ENCODE measurements around the gene SH3PXD2B.

Gene SH3PXD2B

GRCh38 chr5:172454358-172455086 is at the start of gene SH3PXD2B:
Gene SH3PXD2B, minus strand, starts transcription at chr5:172454525. Its CDS starts 173 bp downstream, at chr5:172454352.
- Histone ChIP-seq H3K9me3 (ENCODE audit: low read length) (no peaks in the 10 kb centered on the region), H3K9ac (ENCODE audit: low read length) (peak within 1 kb of the TSS; percentile 81), H3K4me3 (ENCODE audit: low read depth in 1 of 2, low read length in 2 of 2) (peak within 1 kb of the TSS; percentile 67 to 97), H3K4me1 (ENCODE audit: insufficient read depth, low read length) (peaks cover 47% of the 10 kb centered on the region), H3K36me3 (ENCODE audit: insufficient read depth, low read length) (no peaks in the 10 kb centered on the region), H3K27me3 (ENCODE audit: control insufficient read depth in 1 of 2, insufficient read depth in 2 of 2, low read length in 2 of 2) (no peaks in the 10 kb centered on the region), H3K27ac (ENCODE audit: low read depth, low read length) (peak within 1 kb of the TSS; percentile 86)

DNA sequence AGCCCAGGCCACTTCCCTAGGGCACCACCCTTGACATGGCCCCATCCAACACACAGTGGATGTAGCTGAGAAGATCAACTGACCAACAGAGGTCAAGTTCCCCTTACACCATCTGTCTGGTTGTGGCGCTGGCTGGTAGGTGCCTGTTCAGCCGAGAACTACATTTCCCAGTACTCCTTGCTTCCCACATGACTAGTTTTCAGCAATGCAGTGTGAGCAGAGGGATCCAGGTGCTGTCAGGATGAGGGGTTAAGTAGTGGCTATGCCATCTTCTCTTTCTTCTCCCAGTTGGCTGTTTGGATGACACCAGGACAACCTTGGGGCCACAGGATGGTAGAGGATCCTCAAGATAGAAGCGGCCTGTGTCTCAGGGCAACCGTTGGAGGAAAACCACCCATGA is 48.6 kb upstream of the SH3PXD2B start:
- H3K36me3 ChIP-seq (ENCODE audit: insufficient read depth, low read length): no peaks in the 10 kb centered on the region
- no peak overlapping the region for H3K4me3 ChIP-seq (ENCODE audit: low read depth in 1 of 2, low read length in 2 of 2)
- peaks cover 5% of the 10 kb centered on the region for H3K4me1 ChIP-seq (ENCODE audit: insufficient read depth, low read length)
- no peaks in the 10 kb centered on the region for H3K9me3 ChIP-seq (ENCODE audit: low read length)
- no peak overlapping the region for H3K27ac ChIP-seq (ENCODE audit: low read depth, low read length)
- H3K27me3 ChIP-seq (ENCODE audit: control insufficient read depth in 1 of 2, insufficient read depth in 2 of 2, low read length in 2 of 2): no peaks in the 10 kb centered on the region
- no peak overlapping the region for H3K9ac ChIP-seq (ENCODE audit: low read length)

GRCh38 chr5:172502410-172502809 is 48.1 kb upstream of the SH3PXD2B start:
- no peak overlapping the region for H3K4me3 ChIP-seq (ENCODE audit: low read depth in 1 of 2, low read length in 2 of 2)
- H3K9me3 ChIP-seq (ENCODE audit: low read length): no peaks in the 10 kb centered on the region
- peaks cover 5% of the 10 kb centered on the region for H3K4me1 ChIP-seq (ENCODE audit: insufficient read depth, low read length)
- no peak overlapping the region for H3K27ac ChIP-seq (ENCODE audit: low read depth, low read length)
- H3K9ac ChIP-seq (ENCODE audit: low read length): no peak overlapping the region
- no peaks in the 10 kb centered on the region for H3K27me3 ChIP-seq (ENCODE audit: control insufficient read depth in 1 of 2, insufficient read depth in 2 of 2, low read length in 2 of 2)
- no peaks in the 10 kb centered on the region for H3K36me3 ChIP-seq (ENCODE audit: insufficient read depth, low read length)

- Histone ChIP-seq H3K4me1 (ENCODE audit: insufficient read depth, low read length) (peaks cover 11% of the 10 kb centered on the region), H3K9me3 (ENCODE audit: low read length) (no peaks in the 10 kb centered on the region), H3K9ac (ENCODE audit: low read length) (no peak overlapping the region), H3K4me3 (ENCODE audit: low read depth in 1 of 2, low read length in 2 of 2) (no peak overlapping the region), H3K27ac (ENCODE audit: low read depth, low read length) (no peak overlapping the region), H3K27me3 (ENCODE audit: control insufficient read depth in 1 of 2, insufficient read depth in 2 of 2, low read length in 2 of 2) (no peaks in the 10 kb centered on the region), H3K36me3 (ENCODE audit: insufficient read depth, low read length) (no peaks in the 10 kb centered on the region)
These were observed 47.5 kb upstream of the SH3PXD2B start for GRCh38 chr5:172501708-172502320.

DNA sequence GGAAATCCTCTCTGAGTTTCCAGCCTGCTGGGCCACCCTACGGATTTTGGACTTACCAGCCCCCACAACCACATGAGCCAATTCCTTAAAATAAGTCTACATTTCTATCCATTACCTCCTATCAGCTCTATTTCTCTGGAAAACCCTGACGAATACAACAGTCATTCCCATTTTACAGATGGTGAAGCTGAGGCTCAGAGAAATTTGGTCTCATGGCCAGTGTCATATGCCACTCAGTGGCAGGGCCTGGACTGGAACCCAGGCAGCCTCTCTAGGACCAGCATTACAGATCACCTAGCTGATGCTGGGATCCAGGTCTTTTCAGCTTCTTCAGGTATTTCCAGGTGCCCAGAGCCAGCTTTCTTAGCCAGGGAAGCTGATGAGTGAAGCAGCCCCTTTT is 45.0 kb upstream of the SH3PXD2B start:
- Histone ChIP-seq H3K27ac (ENCODE audit: low read depth, low read length) (no peak overlapping the region), H3K36me3 (ENCODE audit: insufficient read depth, low read length) (no peaks in the 10 kb centered on the region), H3K4me3 (ENCODE audit: low read depth in 1 of 2, low read length in 2 of 2) (no peak overlapping the region)

DNA sequence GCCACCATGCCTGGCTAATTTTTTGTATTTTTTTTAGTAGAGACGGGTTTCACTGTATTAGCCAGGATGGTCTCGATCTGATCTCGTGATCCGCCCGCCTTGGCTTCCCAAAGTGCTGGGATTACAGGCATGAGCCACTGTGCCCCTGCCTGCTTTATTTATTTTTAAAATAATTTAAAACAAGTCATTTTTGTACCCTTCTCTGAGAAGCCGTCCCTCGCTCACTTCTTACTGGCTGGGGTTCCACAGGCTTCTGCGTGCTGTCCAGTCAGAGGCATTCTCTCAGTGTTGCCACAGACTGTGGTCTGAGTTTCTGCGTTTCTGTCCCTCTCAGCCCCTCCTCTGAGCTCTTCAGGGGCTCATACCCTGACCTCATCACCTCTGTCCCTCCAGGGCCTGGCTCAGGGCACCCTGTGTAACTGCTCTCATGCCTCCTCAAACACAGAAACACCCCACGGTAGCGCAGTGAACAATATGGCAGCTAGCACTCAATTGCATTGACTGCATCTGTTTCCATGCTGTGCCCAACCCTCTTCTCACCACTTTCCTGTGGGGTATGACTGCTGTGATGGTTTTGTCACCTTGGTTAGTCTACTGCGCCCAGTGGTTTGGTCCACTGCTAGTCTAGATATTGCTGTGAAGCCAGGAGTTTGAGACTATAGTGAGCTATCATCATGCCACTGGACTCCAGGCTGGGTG is 44.3 kb upstream of the SH3PXD2B start:
- peaks cover 8% of the 10 kb centered on the region for H3K4me1 ChIP-seq (ENCODE audit: insufficient read depth, low read length)
- no peak overlapping the region for H3K27ac ChIP-seq (ENCODE audit: low read depth, low read length)
- H3K36me3 ChIP-seq (ENCODE audit: insufficient read depth, low read length): no peaks in the 10 kb centered on the region
- H3K4me3 ChIP-seq (ENCODE audit: low read depth in 1 of 2, low read length in 2 of 2): no peak overlapping the region
- H3K27me3 ChIP-seq (ENCODE audit: control insufficient read depth in 1 of 2, insufficient read depth in 2 of 2, low read length in 2 of 2): no peaks in the 10 kb centered on the region
- H3K9me3 ChIP-seq (ENCODE audit: low read length): no peaks in the 10 kb centered on the region
- H3K9ac ChIP-seq (ENCODE audit: low read length): no peak overlapping the region

More for the DNA sequence above, 45.0 kb upstream of the SH3PXD2B start:
- no peaks in the 10 kb centered on the region for H3K27me3 ChIP-seq (ENCODE audit: control insufficient read depth in 1 of 2, insufficient read depth in 2 of 2, low read length in 2 of 2)
- H3K9ac ChIP-seq (ENCODE audit: low read length): no peak overlapping the region
- no peaks in the 10 kb centered on the region for H3K9me3 ChIP-seq (ENCODE audit: low read length)
- H3K4me1 ChIP-seq (ENCODE audit: insufficient read depth, low read length): peaks cover 8% of the 10 kb centered on the region

DNA sequence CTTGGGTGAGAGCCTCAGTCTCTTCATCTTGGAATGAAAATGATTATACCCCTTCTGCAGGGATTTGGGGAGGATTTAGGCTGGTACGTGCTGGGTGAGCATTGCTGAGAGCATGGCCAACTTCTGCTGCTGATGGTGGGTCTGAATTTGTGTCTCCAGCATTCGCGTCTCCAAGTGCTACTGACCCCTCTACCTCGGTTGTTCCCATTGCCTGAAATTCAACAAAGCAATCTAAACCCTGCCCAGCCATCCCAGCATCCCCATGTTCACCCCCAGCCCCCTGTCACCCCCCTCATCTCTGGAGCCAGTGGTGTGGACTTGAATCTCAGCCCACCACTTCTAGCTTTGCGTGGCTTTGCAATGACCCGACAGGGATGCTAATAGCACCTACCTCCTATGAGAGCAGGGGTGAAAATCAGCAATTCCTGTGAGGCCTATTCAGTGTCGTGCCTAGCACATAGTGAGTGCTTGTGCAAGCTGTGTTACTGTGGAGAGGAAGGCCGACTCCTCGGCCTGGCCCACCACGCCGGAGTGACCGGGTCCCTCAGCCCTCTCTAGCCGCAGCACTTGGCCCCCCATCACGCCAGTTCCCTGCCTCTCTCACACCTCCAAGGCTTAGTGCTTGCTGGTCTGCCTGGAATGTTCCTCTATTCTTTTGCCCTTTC is 43.4 kb upstream of the SH3PXD2B start:
- no peak overlapping the region for H3K4me3 ChIP-seq (ENCODE audit: low read depth in 1 of 2, low read length in 2 of 2)

DNA sequence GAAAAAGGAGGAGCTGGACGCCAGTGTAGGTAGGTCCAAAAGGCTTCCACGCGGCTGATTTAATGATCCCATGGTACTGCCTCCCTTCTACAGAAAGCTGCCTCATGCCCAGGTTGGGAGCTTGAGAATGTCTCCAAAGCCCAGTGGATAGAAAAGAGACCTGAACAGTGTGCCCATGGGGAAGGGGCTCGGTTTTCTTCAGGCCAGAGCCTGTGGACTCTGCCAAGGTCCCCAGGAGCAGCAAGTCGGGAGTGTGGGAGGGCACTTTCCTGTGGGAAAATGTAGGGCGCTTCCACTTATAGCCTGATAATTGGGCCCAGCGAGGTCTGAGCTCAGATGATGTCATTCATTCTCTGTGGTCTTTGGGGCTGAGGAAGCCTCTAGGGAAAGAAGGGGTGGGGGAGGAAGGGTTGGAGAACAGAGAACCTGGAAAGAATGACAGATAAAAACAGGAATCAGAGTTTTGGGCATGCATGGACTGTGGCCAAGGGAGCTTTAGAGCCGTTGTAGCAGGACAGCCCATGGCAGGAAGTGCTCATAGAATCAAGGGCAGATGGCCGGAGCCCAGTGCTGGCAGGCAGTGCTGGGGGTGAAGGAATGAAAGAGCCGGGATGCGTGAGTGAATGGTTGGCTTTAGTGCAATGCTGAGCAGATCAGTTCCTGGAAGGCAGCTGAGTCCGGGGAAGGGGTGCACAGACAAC is 42.5 kb upstream of the SH3PXD2B start:
- Histone ChIP-seq H3K36me3 (ENCODE audit: insufficient read depth, low read length) (no peaks in the 10 kb centered on the region), H3K27ac (ENCODE audit: low read depth, low read length) (no peak overlapping the region), H3K4me1 (ENCODE audit: insufficient read depth, low read length) (peaks cover 8% of the 10 kb centered on the region), H3K27me3 (ENCODE audit: control insufficient read depth in 1 of 2, insufficient read depth in 2 of 2, low read length in 2 of 2) (no peaks in the 10 kb centered on the region), H3K9ac (ENCODE audit: low read length) (no peak overlapping the region), H3K4me3 (ENCODE audit: low read depth in 1 of 2, low read length in 2 of 2) (no peak overlapping the region), H3K9me3 (ENCODE audit: low read length) (no peaks in the 10 kb centered on the region)

More for the DNA sequence above, 43.4 kb upstream of the SH3PXD2B start:
- no peaks in the 10 kb centered on the region for H3K9me3 ChIP-seq (ENCODE audit: low read length)
- H3K4me1 ChIP-seq (ENCODE audit: insufficient read depth, low read length): peaks cover 8% of the 10 kb centered on the region
- no peaks in the 10 kb centered on the region for H3K36me3 ChIP-seq (ENCODE audit: insufficient read depth, low read length)
- H3K27ac ChIP-seq (ENCODE audit: low read depth, low read length): no peak overlapping the region
- H3K9ac ChIP-seq (ENCODE audit: low read length): no peak overlapping the region
- no peaks in the 10 kb centered on the region for H3K27me3 ChIP-seq (ENCODE audit: control insufficient read depth in 1 of 2, insufficient read depth in 2 of 2, low read length in 2 of 2)

DNA sequence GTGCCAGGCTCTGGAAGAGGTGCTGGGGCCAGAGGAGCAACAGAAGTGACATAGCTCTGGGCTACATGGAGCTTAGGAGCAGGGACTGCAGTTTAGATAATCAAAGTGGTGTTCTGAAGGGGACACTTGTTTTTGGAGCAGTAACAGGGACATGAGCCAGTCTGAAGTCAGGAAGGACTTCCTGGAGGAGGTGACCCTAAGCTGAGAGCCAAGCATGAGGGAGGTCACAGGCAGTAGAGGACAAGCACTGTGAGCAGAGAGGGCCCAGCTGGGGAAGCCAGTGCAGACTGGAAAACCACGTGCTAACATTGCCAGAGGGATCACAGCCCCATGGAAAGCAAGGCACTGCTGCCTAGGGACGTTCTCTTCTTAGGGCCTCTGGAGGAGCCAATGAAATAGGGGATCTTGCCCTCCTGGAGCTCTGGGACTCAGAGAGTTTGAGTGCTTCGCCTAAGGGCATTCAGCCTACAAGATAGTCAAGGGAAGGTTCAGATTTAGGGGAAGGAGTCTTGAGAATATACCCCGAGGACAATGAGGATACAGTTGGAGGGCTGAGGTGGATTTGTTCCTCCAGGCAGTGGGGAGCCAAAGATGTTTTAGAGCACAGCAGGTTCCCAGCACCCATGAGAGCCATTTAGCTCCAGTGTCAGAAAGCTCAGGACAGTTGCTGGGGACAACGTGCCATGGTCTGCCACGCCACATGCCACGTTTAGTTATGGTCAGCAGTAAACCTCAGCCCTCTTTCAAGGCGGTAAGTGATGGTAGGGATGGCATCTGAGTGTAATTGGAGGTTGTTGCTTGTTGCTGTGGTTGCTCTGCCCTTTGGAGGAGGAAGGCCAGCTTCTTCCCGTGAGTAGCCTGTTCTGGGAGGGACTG is 40.5 kb upstream of the SH3PXD2B start:
- no peaks in the 10 kb centered on the region for H3K9me3 ChIP-seq (ENCODE audit: low read length)
- no peak overlapping the region for H3K27ac ChIP-seq (ENCODE audit: low read depth, low read length)
- no peaks in the 10 kb centered on the region for H3K27me3 ChIP-seq (ENCODE audit: control insufficient read depth in 1 of 2, insufficient read depth in 2 of 2, low read length in 2 of 2)
- no peaks in the 10 kb centered on the region for H3K36me3 ChIP-seq (ENCODE audit: insufficient read depth, low read length)
- peaks cover 8% of the 10 kb centered on the region for H3K4me1 ChIP-seq (ENCODE audit: insufficient read depth, low read length)
- no peak overlapping the region for H3K9ac ChIP-seq (ENCODE audit: low read length)
- H3K4me3 ChIP-seq (ENCODE audit: low read depth in 1 of 2, low read length in 2 of 2): no peak overlapping the region

DNA sequence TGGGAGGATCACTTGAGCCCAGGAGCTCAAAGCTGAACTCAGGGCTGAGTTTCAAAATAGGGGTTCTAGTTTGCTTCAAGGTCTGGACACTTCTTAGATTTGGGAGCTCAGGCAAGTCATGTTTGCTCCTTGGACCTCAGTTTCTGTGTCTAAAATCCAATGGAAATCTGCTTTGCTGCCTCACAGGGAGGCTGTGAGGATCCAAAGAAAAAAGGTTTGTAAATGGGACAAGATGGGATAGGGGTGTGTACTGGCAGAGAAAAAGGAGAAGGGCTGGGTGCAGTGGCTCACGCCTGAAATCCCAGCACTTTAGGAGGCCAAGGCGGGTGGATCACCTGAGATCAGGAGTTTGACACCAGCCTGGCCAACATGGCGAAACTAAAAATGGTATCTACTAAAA is 39.6 kb upstream of the SH3PXD2B start:
- H3K4me3 ChIP-seq (ENCODE audit: low read depth in 1 of 2, low read length in 2 of 2): no peak overlapping the region
- no peak overlapping the region for H3K27ac ChIP-seq (ENCODE audit: low read depth, low read length)
- no peaks in the 10 kb centered on the region for H3K9me3 ChIP-seq (ENCODE audit: low read length)
- peaks cover 8% of the 10 kb centered on the region for H3K4me1 ChIP-seq (ENCODE audit: insufficient read depth, low read length)
- H3K36me3 ChIP-seq (ENCODE audit: insufficient read depth, low read length): no peaks in the 10 kb centered on the region
- no peaks in the 10 kb centered on the region for H3K27me3 ChIP-seq (ENCODE audit: control insufficient read depth in 1 of 2, insufficient read depth in 2 of 2, low read length in 2 of 2)
- H3K9ac ChIP-seq (ENCODE audit: low read length): no peak overlapping the region
